CD4-positive, alpha-beta T cell treated with Interleukin-4 for 1 hour (primary cell): ENCODE results near the gene LYRM4.
A peak's percentile ranks its signal among the peaks of the same experiment; 100 is the strongest.

ENCODE experiments used
- DNase-seq, 2 donors: peaks; one replicate each; pipeline ENCODE4 v3.0.0-alpha.2; 2020 to 2022

Gene LYRM4

GRCh38 chr6:5090603-5091002, 170.1 kb downstream of the LYRM4 start:
- DNase-seq: no peak

GRCh38 chr6:5089481-5090438, 171.0 kb downstream of the LYRM4 start:
- DNase-seq: no peak

- DNase-seq: no peak
Measured at GRCh38 chr6:5088780-5089179, 172.0 kb downstream of the LYRM4 start.

DNA sequence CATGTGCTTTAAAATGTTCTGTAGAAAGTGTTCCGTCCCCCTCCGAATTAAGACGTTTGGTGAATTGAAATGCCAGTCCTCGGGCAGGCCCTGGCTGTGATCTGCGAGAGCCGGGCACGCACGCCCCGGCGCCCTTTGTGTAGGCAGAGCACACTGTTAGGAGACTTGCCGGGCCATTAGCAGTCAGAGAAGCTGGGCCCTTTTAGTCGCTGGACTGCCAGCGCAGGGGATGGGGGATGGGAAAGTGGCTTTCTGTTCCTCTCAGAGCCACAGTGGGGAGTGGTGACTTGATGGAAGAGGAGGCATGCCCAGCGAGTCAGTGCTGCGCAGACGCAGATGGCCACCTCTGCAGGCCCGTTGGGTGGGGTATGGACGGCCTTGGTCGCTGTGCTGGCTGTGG, 173.4 kb downstream of the LYRM4 start:
- peak; percentile 8 to 58 for DNase-seq

DNA sequence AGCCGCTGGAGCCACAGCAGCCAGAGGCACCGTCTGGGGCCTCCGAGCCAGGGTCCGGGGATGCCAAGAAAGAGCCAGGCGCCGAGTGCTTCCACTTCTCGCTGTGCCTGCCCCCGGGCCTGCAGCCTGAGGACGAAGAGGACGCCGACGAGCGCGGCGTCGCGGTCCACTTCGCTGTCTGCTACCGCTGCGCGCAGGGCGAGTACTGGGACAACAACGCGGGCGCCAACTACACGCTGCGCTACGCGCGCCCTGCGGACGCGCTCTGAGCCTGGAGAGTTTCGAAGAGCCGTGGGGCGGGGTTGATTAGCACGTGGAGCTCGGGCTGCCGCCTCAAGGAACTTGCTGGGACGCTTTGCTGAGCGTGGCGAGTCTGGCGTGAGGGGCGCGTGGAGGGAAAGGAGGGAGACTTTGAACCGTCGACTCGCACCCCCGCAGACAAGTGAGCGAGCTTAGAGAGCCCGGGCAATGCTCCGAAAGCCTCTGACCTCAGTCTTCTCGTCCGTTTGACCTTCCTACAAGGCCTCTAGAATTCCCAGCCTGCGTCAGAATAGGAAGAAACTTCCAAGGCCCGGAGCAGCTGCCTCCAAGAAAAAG, 174.4 kb downstream of the LYRM4 start:
- DNase-seq: no peak

DNA sequence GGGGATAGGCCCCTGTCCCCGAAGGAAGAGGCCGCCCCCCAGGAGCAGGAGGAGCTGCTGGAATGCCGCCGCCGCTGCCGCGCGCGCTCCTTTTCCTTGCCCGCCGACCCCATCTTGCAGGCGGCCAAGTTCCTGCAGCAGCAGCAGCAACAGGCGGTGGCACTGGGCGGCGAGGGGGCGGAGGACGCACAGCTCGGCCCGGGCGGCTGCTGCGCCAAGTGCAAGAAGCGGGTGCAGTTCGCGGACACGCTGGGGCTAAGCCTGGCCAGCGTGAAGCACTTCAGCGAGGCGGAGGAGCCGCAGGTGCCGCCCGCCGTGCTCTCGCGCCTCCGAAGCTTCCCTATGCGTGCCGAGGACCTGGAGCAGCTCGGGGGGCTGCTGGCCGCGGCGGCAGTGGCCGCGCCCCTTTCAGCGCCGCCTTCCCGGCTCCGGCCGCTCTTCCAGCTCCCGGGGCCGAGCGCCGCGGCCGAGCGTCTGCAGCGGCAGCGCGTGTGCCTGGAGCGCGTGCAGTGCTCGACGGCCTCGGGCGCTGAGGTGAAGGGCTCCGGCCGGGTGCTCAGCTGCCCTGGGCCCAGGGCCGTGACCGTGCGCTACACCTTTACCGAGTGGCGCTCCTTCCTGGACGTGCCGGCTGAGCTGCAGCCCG, 175.0 kb downstream of the LYRM4 start:
- no peak for DNase-seq

- DNase-seq: no peak
Measured at GRCh38 chr6:5084781-5085647, 175.7 kb downstream of the LYRM4 start, which contains the start of gene PPP1R3G. Gene PPP1R3G, plus strand, starts transcription at chr6:5085341. Its CDS starts 145 bp downstream, at chr6:5085486.

GRCh38 chr6:5084360-5084780, 176.4 kb downstream of the LYRM4 start:
- DNase-seq: no peak

GRCh38 chr6:5083813-5084359, 176.9 kb downstream of the LYRM4 start:
- DNase-seq: no peak

DNA sequence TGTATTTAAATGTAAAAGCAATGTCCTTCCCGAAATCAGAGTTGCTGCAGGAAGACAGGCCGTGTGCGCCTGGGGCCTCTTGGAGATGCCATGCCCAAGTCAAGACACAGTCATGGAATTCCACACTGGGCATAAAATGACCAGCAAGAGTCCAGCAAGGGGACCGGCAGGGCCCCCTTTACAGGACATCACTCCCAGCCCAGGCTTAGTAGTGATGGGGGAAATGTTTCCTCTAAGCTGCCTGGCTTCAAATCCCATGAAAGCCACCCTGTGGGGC, 177.5 kb downstream of the LYRM4 start:
- DNase-seq: no peak

DNA sequence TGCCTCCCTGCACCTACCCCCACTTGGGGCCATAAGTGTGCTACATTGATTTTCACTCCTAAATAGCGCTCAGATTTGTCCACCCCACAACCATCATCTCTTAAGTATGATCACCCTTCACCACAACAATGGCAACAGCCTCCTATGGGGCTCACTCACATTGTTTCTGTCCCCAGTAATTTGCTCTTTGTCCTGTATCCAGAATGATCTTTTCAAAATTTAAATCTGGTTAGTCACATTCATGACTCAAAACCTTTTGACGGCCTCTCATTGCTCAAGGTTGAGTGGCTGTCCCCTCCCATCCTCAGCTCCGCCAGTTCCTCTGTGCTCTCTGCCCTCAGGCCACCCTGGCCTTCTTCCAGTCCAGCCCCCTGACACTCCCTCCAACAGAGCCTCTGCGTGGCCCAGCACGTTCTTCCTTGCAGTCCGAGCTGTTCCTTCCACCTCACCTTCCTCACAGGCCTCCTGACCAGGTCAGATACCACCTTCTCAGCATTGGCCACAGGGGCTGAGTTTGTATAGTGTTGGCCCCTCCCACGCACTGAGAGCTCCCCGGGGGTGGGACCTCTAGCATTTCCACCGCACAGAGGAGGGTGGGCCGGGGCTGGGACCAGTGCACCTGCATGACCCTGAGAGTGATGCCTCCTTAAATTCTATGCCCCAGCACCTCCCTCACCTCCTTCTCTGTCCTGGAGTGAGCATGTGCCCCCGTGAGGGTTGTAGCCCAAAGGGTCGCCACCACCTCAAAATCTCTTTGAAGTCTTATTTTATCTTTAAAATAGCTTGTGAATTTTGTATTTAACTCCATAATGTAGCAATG, 178.1 kb downstream of the LYRM4 start:
- DNase-seq: peak in 1 of 2 donors; percentile 29

GRCh38 chr6:5081955-5082354, 178.8 kb downstream of the LYRM4 start:
- DNase-seq: no peak

- DNase-seq: no peak
Measured at GRCh38 chr6:5081182-5081581, 179.6 kb downstream of the LYRM4 start.

- no peak for DNase-seq
Measured at GRCh38 chr6:5080574-5080973, 180.2 kb downstream of the LYRM4 start.

DNA sequence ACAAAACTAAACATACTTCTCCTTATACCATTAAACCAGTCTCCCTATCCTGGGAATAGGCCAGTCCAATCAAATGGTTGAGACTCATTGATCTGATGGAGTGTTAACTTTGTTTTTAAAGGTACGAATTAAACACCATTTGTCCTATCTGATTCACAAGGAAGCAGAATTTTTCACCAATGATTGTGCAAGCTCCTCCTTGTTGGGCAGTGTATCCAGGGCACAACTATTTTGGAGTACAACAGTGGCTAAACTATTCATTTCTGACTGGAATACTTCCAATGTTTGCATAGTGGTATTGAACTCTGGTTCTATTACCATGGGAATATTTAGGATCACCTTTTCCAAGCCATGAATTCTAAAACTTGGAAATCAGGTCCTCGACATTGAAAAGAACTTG, 181.1 kb downstream of the LYRM4 start:
- no peak for DNase-seq

- DNase-seq: no peak
Measured at GRCh38 chr6:5078121-5078669, 182.6 kb downstream of the LYRM4 start.

DNA sequence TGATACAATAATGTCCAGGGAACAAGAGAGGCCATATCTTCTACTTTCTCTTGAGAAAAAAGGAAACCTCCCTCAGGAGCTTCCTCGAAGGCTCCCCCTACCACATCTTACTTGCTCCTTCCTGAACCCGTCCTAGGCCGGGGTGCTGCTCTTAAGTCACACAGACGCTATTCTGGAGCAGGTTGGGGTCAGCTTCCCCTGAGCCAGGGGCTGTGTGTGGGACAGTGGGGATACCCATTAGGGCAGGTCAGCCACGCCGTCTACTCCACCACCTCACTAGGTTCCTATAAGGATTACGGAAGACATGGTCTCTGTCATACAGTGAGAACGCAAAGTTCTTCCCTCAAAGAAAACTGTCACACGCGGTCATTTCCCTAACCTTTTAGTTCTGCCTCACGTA, 183.8 kb downstream of the LYRM4 start:
- DNase-seq: no peak

DNA sequence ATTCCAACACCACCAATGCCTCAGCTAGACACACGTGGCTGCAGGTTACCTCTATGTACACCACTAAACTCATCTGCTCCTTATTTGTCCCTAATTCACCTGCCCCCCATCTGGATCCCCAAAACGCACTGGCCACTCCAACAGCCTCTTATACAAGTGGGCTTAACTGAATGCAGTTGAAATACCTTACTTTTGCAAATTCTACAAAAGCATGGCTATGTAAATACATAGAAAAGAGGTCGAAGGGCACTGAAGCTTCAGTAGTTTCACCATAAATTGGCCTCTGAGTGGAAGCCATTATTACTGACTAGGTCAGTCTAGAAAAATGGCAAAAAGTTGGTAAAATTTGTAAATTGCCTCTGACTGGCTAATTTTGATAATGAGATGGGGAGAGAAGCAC, 186.8 kb downstream of the LYRM4 start:
- DNase-seq: no peak

- DNase-seq: no peak
Measured at GRCh38 chr6:5072440-5072839, 188.3 kb downstream of the LYRM4 start.

DNA sequence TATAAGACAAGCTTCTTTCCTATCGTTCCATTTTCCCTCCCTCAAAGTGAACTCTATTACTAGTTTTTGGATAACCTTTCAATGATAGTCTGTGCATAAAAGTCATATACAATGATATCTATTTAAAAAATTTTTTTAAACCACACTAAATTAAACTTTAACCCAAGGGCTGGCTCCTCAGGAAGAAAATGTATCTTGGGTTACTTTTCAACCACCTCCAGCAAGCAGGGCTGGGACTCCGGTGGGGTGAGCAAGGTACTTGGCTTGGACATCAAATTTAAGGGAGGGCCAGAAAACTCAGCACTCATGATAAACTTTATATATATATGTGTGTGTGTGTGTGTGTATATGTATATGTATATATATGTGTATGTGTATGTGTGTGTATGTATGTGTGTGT, 189.5 kb downstream of the LYRM4 start:
- no peak for DNase-seq

DNA sequence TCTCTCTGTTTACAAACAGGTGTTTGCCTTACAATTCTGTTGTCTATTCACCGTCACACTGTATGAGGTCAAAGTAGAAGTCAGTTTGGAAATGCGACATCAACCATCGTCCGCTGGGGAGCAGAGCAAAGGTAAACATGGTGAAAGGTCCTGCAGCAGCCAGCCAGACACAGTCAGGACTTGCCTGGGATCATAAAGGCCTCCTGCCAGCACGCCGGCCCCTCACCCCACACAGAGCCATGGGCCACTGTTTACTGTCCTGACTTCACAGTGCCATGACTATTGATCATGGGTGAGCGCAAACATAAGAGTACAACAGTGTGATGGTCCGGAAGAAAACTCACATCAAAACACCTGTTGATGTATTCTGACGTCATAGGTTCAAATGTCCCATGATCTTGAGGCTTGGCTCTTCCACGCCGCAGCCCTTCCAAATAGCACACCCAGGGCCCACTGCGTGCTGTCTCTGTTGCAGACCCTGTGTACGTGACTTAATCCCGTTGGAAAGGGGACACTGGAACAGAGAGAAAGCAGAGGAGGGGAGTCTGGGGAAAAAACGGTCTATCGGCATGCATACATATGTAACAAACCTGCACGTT, 192.5 kb downstream of the LYRM4 start:
- DNase-seq: no peak
